Fibroblast of mammary gland (primary cell): ENCODE measurements around the gene SNTG2.

Experiments used
- DNase-seq: peaks from one replicate; pipeline ENCODE4 v3.0.0-alpha.2; 2010; ENCODE audit warnings: low read depth
- H3K4me3 ChIP-seq: 2 replicates; pipeline ENCODE4 v1.5.1; 2011; ENCODE audit warnings: low read depth, mild to moderate bottlenecking, low read length, moderate library complexity; ENCODE audit not compliant: control insufficient read depth
- CTCF ChIP-seq: conservative IDR thresholded peaks from 2 replicates; pipeline ENCODE4 v1.5.1; 2011; ENCODE audit warnings: low read depth, low read length, inconsistent platforms; ENCODE audit not compliant: control insufficient read depth, insufficient read depth

The SNTG2 gene

DNA sequence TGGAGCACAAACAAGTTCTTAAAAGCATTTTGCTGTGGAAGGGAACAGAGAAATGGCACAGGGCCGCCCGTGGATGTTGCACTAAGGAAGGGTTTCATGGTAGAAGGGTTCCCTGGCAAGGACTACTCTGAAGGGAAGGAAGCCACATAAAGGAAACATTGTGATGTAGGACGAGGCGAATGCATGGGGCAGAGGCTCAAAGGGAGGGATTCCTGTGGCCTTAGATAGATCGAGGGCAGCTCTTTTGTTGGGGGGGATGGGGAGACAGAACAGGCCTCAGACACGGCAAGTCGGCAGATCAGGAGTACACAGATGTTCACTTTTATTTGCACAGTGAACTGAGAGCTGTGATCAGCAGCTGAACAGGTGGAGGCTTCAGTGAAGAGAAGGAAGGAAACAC, 205.4 kb downstream of the SNTG2 start:
- DNase-seq = no peak
- TF ChIP-seq CTCF = no peak
- no peak overlapping the region for H3K4me3 ChIP-seq

DNA sequence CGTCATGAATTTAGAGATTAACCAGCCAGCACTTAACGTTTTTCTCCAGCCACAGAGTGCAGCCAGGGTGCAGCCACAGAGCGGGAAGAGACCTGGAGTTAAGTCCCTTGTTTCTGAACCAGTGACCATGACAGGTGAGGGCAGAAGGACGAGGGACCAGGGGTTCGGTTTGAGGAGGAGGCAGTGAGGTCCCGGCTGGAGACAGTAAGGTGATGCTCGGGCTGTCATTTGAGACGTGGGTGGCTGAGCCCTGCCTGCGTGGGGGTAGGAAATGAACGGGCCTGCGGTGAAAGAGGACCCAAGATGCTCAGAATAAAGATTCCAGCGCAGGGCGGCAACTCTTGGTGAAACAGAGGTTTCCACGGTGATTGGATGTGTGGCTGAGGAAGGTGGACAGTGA, 205.9 kb downstream of the SNTG2 start:
- no peak for TF ChIP-seq CTCF
- H3K4me3 ChIP-seq = no peak overlapping the region
- no peak for DNase-seq

DNA sequence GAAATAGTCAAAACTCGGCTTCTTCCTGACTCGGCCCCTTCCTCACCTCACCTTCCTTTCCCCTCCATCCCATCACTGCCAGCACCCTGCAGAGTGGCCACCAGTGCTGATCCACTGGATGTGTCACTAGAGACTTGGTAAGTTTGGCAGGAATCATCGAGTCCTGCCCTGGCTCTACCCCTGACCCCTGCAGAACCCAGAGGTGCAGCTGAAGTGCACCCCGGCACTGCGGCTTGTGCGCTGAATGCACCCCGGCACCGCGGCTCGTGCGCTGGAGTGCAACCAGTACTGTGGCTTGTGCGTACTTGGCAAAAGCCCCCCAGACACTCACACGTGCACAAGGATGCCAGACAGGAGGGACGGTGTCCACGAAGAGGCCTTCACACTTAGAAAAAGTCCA, 206.5 kb downstream of the SNTG2 start:
- H3K4me3 ChIP-seq = no peak overlapping the region
- no peak for TF ChIP-seq CTCF
- no peak for DNase-seq

- no peak for TF ChIP-seq CTCF
- no peak for DNase-seq
- H3K4me3 ChIP-seq = no peak overlapping the region
These were observed 208.4 kb downstream of the SNTG2 start for GRCh38 chr2:1159013-1159412.

- TF ChIP-seq CTCF = no peak
- no peak overlapping the region for H3K4me3 ChIP-seq
These were observed 211.6 kb downstream of the SNTG2 start for GRCh38 chr2:1162246-1162645.

DNA sequence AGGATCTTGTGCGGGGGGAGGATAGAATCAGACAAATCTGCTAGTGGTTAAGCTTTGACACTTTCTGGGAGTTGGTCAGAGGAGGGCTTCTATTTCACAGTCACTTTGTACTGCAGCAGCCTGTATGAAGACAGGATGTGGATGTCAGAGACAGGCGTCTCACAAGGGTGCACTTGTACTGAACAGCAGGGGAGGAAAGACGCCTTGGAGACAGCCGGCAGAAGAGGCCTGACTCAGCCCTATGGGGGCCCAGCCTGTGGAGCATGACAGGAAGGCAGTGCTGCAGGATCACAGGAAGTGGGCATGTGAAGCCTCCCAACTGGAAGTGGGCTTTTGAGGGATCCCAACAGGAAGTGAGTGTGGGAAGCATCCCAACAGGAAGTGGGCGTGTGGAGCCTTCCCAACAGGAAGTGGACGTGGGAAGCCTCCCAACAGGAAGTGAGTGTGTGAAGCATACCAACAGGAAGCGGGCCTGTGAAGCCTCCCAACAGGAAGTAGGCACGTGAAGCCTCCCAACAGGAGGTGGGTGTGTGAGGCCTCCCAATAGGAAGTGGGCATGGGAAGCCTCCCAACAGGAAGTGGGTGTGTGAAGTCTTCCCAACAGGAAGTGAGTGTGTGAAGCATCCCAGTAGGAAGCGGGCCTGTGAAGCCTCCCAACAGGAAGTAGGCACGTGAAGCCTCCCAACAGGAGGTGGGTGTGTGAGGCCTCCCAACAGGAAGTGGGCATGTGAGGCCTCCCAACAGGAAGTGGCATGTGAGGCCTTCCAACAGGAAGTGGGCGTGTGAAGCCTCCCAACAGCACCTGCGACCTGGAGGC, 212.3 kb downstream of the SNTG2 start:
- no peak overlapping the region for H3K4me3 ChIP-seq
- DNase-seq = no peak
- no peak for TF ChIP-seq CTCF

More at GRCh38 chr2:1162246-1162645, 211.6 kb downstream of the SNTG2 start:
- no peak for DNase-seq

DNA sequence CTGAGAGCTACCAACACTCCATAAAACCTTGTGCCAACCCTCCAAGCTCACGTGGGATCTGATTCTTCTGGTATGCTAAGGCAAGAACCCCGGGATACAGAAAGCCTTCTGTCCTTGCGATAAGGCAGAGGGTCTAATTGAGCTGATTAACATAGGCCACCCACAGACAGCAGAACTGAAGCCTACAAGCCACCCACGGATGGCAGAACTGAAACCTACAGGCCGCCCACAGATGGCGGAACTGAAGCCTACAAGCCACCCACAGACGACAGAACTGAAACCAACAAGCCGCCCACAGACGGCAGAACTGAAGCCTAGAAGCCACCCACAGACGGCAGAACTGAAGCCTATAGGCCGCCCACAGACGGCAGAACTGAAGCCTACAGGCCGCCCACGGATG, 216.3 kb downstream of the SNTG2 start:
- no peak overlapping the region for H3K4me3 ChIP-seq
- no peak for TF ChIP-seq CTCF
- no peak for DNase-seq
